ENCODE measurements around the gene BRD3.
"Not testable (repeated sequence)": the region's sequence is repeated elsewhere in the genome, so short reads cannot be mapped to it uniquely, and the experiment has no call there.

The BRD3 gene

GRCh38 chr9:134067904-134068743, at the start of gene BRD3:
Gene BRD3, minus strand, starts transcription at chr9:134068026. Its CDS starts 14,549 bp downstream, at chr9:134053477.
- DNase-seq (ENCODE audit: low read depth) = peak; percentile 75

GRCh38 chr9:134112561-134112960, 44.7 kb upstream of the BRD3 start:
- no peak for DNase-seq (ENCODE audit: low read depth)

- no peak for DNase-seq (ENCODE audit: low read depth)
Measured at GRCh38 chr9:134111064-134111463, 43.2 kb upstream of the BRD3 start.

GRCh38 chr9:134103391-134103998, 35.7 kb upstream of the BRD3 start:
- no peak for DNase-seq (ENCODE audit: low read depth)

- DNase-seq (ENCODE audit: low read depth) = no peak
Measured at GRCh38 chr9:134101623-134102149, 33.9 kb upstream of the BRD3 start.

GRCh38 chr9:134101133-134101532, 33.3 kb upstream of the BRD3 start:
- not testable (repeated sequence) for DNase-seq (ENCODE audit: low read depth)

GRCh38 chr9:134100040-134100439, 32.2 kb upstream of the BRD3 start:
- DNase-seq (ENCODE audit: low read depth) = no peak

GRCh38 chr9:134099123-134099761, 31.4 kb upstream of the BRD3 start:
- peak; percentile 14 for DNase-seq (ENCODE audit: low read depth)

GRCh38 chr9:134089972-134090371, 22.1 kb upstream of the BRD3 start:
- no peak for DNase-seq (ENCODE audit: low read depth)

- no peak for DNase-seq (ENCODE audit: low read depth)
Measured at GRCh38 chr9:134088063-134088725, 20.4 kb upstream of the BRD3 start.

- no peak for DNase-seq (ENCODE audit: low read depth)
Measured at GRCh38 chr9:134085674-134086073, 17.8 kb upstream of the BRD3 start.

- DNase-seq (ENCODE audit: low read depth) = no peak
Measured at GRCh38 chr9:134083451-134083850, 15.6 kb upstream of the BRD3 start.

- DNase-seq (ENCODE audit: low read depth) = no peak
Measured at GRCh38 chr9:134076644-134077043, 8.8 kb upstream of the BRD3 start.

- DNase-seq (ENCODE audit: low read depth) = not testable (repeated sequence)
Measured at GRCh38 chr9:134075689-134076088, 7.9 kb upstream of the BRD3 start.

GRCh38 chr9:134073500-134073899, 5.7 kb upstream of the BRD3 start:
- no peak for DNase-seq (ENCODE audit: low read depth)

GRCh38 chr9:134072683-134073082, 4.9 kb upstream of the BRD3 start:
- not testable (repeated sequence) for DNase-seq (ENCODE audit: low read depth)

- DNase-seq (ENCODE audit: low read depth) = no peak
Measured at GRCh38 chr9:134071149-134071548, 3.3 kb upstream of the BRD3 start.

GRCh38 chr9:134069480-134070399, 1.9 kb upstream of the BRD3 start:
- no peak for DNase-seq (ENCODE audit: low read depth)

- DNase-seq (ENCODE audit: low read depth) = no peak
Measured at GRCh38 chr9:134068744-134069479, 1.1 kb upstream of the BRD3 start.

Data from activated T-helper 1 cell treated with Interleukin-2 at 50 U/mL for 16 hours (primary cell).